NOMO-1 (cell line): Measurements from ENCODE around the gene SPAG8.
A peak's percentile ranks its signal among the peaks of the same experiment; 100 is the strongest.

Experiments used
- DNase-seq, 2 experiments: peaks; one replicate each; lab custom pipeline; 2025; ENCODE audit not compliant: unreplicated experiment in 2 of 2; lab: John Stamatoyannopoulos, UW

The SPAG8 gene

GRCh38 chr9:35781066-35781465 lies 31.0 kb downstream of the SPAG8 start:
- no peak for DNase-seq

GRCh38 chr9:35778496-35778895 lies 33.6 kb downstream of the SPAG8 start:
- DNase-seq, result no peak

GRCh38 chr9:35776018-35776417 lies 36.0 kb downstream of the SPAG8 start:
- no peak for DNase-seq

GRCh38 chr9:35774907-35775635 lies 37.0 kb downstream of the SPAG8 start:
- peak; percentile 67 to 75 for DNase-seq

GRCh38 chr9:35771943-35772342 lies 40.1 kb downstream of the SPAG8 start:
- no peak for DNase-seq

- DNase-seq, result no peak
Observed at GRCh38 chr9:35771534-35771933, 40.5 kb downstream of the SPAG8 start.

GRCh38 chr9:35771075-35771433 lies 41.0 kb downstream of the SPAG8 start:
- DNase-seq, result no peak

- no peak for DNase-seq
Observed at GRCh38 chr9:35769763-35770162, 42.3 kb downstream of the SPAG8 start.

GRCh38 chr9:35767458-35767857 lies 44.6 kb downstream of the SPAG8 start:
- DNase-seq, result no peak

- DNase-seq, result no peak
Observed at GRCh38 chr9:35766997-35767396, 45.1 kb downstream of the SPAG8 start.

GRCh38 chr9:35763803-35764202 lies 48.3 kb downstream of the SPAG8 start:
- no peak for DNase-seq

GRCh38 chr9:35763181-35763580 lies 48.9 kb downstream of the SPAG8 start:
- DNase-seq, result no peak

GRCh38 chr9:35760651-35761050 lies 51.4 kb downstream of the SPAG8 start:
- DNase-seq, result no peak

GRCh38 chr9:35759795-35760194 lies 52.3 kb downstream of the SPAG8 start:
- DNase-seq, result no peak
